GM12872 (cell line): Measurements from ENCODE around the gene SMDT1.

Experiments used
- TF ChIP-seq, protein P1 (sequence below): IDR thresholded peaks from 3 replicates; pipeline ENCODE4 v1.5.1; 2011; ENCODE audit warnings: low read depth, mild to moderate bottlenecking, low read length, moderate library complexity; ENCODE audit not compliant: insufficient read depth

SMDT1 gene

GRCh38 chr22:42078469-42079318 is 806 bp upstream of the SMDT1 start:
- TF ChIP-seq, protein P1, sequence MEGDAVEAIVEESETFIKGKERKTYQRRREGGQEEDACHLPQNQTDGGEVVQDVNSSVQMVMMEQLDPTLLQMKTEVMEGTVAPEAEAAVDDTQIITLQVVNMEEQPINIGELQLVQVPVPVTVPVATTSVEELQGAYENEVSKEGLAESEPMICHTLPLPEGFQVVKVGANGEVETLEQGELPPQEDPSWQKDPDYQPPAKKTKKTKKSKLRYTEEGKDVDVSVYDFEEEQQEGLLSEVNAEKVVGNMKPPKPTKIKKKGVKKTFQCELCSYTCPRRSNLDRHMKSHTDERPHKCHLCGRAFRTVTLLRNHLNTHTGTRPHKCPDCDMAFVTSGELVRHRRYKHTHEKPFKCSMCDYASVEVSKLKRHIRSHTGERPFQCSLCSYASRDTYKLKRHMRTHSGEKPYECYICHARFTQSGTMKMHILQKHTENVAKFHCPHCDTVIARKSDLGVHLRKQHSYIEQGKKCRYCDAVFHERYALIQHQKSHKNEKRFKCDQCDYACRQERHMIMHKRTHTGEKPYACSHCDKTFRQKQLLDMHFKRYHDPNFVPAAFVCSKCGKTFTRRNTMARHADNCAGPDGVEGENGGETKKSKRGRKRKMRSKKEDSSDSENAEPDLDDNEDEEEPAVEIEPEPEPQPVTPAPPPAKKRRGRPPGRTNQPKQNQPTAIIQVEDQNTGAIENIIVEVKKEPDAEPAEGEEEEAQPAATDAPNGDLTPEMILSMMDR = no peak

- TF ChIP-seq, protein P1 = no peak
These were observed 787 bp downstream of the SMDT1 start for GRCh38 chr22:42080287-42080686.

DNA sequence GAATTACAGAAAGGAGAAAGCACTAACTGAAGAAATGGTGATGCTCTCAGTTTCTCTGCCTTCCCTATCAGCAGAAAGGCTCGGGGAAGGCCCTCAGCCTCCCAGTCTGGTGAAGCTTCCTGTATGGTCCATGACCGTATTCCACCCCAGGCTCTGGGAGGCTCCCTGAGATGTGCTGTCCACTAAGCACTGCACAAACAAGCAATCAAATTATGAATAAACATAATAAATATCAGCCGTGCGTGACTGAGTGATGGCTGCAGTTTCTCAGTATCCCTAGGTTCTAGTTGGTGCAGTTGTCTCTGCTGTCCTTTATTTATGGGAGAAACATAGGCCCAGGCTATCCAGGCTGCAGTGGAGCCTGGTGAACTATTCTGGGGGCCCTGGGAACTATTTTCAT is 3.6 kb downstream of the SMDT1 start:
- TF ChIP-seq, protein P1 = no peak

- TF ChIP-seq, protein P1 = no peak
These were observed 5.4 kb downstream of the SMDT1 start for GRCh38 chr22:42084874-42085273.

DNA sequence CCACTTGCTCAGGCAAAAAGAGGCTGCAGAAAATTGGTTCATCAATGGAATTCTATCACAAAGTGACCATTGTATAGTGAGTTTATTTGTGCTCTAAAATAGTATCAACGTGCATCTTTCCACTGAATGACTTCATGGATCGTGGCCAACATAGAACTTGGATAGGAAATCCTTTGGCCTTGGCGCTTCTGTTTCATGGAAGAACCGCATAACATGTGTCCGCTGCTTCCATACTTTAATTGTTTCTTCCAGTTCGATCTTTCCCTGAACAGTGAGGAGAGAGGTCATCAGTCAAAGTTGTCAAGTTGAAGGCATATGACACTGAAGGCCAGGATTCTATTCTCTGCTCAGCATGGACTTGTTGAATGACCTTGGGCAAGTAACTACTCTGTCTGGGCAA is 6.6 kb downstream of the SMDT1 start:
- TF ChIP-seq, protein P1 = no peak

DNA sequence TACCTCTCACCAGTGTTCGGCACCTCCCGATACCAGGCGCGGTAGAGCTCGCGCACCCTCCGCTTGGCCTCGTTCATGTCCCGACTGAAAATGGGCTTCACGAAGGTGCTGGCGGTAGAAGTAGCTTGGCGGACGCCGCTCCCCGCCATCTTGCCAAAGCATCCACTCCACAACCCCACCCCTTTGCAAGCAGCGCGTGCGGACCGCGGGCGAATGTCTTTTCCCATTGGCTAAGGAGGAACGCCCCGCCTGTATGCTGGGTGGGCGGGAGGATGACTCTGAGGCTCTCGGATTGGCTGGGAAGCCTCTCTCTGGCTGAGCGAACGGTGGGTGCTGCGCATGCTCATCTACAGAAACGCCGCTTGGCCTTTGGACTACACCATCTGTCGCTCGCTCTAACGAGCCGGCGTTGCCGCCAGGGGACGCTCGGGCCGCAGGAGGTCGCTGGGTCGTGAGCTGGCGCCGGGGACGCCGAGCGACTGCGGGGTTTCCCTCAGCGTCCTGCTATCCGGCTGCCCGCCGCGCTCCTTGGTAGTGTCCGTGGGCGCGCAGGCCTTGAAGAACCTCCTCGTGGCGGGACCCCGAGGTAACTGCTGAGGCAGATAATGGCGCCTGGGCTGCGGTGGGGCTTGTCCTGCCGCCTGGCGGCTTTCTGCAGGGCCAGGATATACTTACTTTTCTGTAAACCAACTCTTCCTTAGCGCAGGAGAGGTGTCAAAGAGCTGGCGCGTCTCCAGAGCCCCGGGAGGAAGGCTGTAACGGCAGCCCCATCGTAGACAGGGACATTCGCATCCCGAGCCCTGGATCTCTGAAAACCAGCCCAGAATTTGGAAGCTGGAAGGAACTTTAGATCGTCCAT is 11.3 kb downstream of the SMDT1 start, which contains the start of gene NDUFA6:
TSS of gene NDUFA6 (minus strand) at position 177 of the 859 bp plus-strand sequence. CDS start at position 149, 28 bp downstream.
- TF ChIP-seq, protein P1 = peak; percentile 98

DNA sequence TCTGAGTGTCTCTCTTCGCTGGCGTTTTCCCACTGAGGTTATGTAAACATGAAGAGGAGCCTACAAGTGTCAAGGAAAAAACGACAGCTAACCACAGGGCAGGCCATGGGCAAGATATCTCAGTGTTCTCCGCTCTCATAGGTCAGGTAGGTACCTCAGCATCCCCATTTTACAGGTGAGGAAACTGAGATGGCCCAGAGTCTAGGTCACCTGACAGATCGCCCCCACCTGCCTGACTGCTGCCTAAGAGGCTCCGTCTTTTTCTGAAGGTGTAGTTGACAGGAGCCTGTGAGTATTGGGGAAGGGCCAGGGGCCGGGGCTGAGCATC is 11.9 kb downstream of the SMDT1 start:
- TF ChIP-seq, protein P1 = no peak
